DOHH2 (cell line): ENCODE measurements around the gene NAA60.

Source experiments
- CTCF ChIP-seq: fragments of 200-600 bp; sonication (generic); IDR thresholded peaks from one replicate; pipeline ENCODE4 v1.5.1; 2014; ENCODE audit warnings: antibody characterized with exemption, mild to moderate bottlenecking, low read depth, low read length; ENCODE audit not compliant: poor library complexity, severe bottlenecking
- EZH2phosphoT487 ChIP-seq: fragments of 200-600 bp; sonication (generic); IDR thresholded peaks from 2 replicates; pipeline ENCODE4 v1.6.1; 2017; ENCODE audit warnings: borderline replicate concordance, mild to moderate bottlenecking, antibody characterized with exemption, low read length, moderate library complexity, mixed read lengths

GRCh38 chr16:3484318-3485096, 41.0 kb downstream of the NAA60 start:
- TF ChIP-seq CTCF, result no peak
- TF ChIP-seq EZH2phosphoT487, result no peak
